H1 (cell line): ENCODE data around the gene SLC9A3. TPM values are rescaled to one million over a fixed set of nuclear protein-coding genes. Genes with fewer than 3 reads are reported as not detected.

Experiments used
- CTCF ChIA-PET: fragments of 300-600 bp; sonication (Branson Sonifier 250); formaldehyde crosslinking; loops from one replicate; lab custom pipeline; 2021; ENCODE audit not compliant: partially characterized antibody; lab: Charles Lee
- POLR2A ChIA-PET: fragments of 300-600 bp; sonication (Branson Sonifier 250); formaldehyde crosslinking; loops from one replicate; lab custom pipeline; 2021; ENCODE audit warnings: inconsistent platforms; ENCODE audit not compliant: partially characterized antibody; lab: Charles Lee
- DNase-seq, 2 experiments: peaks; one replicate each; pipeline versions ENCODE4 v3.0.0 to v3.0.0-alpha.2; 2010 to 2022; ENCODE audit warnings: low spot score in 2 of 2, low read depth in 1 of 2, mixed read lengths in 1 of 2
- FAIRE-seq: peaks from 2 replicates; lab custom pipeline; 2011; peaks lifted over from hg19 to GRCh38; lab: Jason Lieb, UNC
- H2AFZ ChIP-seq: 2 replicates; pipeline ENCODE4 v1.8.1; 2012; ENCODE audit warnings: low read length, inconsistent platforms
- H2AK5ac ChIP-seq: 2 replicates; pipeline ENCODE4 v1.6.1; 2013; ENCODE audit warnings: low read depth, low read length
- H2BK120ac ChIP-seq: replicated peaks from 2 replicates; pipeline ENCODE3; 2013; ENCODE audit warnings: low read depth, low read length, inconsistent platforms
- H2BK12ac ChIP-seq: 2 replicates; pipeline ENCODE4 v1.6.1; 2013; ENCODE audit warnings: low read depth, low read length
- H2BK15ac ChIP-seq: 2 replicates; pipeline ENCODE4 v1.6.1; 2013; ENCODE audit warnings: low read length
- H2BK20ac ChIP-seq: 2 replicates; pipeline ENCODE4 v1.6.1; 2013; ENCODE audit warnings: low read length
- H2BK5ac ChIP-seq: 2 replicates; pipeline ENCODE4 v1.6.1; 2013; ENCODE audit warnings: low read depth, low read length
- H3K14ac ChIP-seq: 2 replicates; pipeline ENCODE4 v1.6.1; 2013; ENCODE audit warnings: inconsistent platforms; ENCODE audit not compliant: insufficient read length
- H3K18ac ChIP-seq: 2 replicates; pipeline ENCODE4 v1.6.1; 2013; ENCODE audit warnings: low read length; ENCODE audit errors: extremely low read depth
- H3K23ac ChIP-seq: 2 replicates; pipeline ENCODE4 v1.6.1; 2013; ENCODE audit warnings: inconsistent platforms; ENCODE audit not compliant: insufficient read length
- H3K23me2 ChIP-seq: 2 replicates; pipeline ENCODE4 v1.6.1; 2013; ENCODE audit warnings: low read depth, low read length
- H3K27ac ChIP-seq: 2 replicates; pipeline ENCODE4 v1.6.1; 2011; ENCODE audit warnings: low read depth, low read length, inconsistent platforms
- H3K27me3 ChIP-seq, 4 experiments: replicated peaks in 1 of 4; 1 replicate in 1 of 4; 2 replicates in 3 of 4; pipeline versions ENCODE4 v1.6.1 to v1.8.1; 2011 to 2013; ENCODE audit warnings: low read length in 3 of 4, mild to moderate bottlenecking in 3 of 4, inconsistent platforms in 2 of 4, mixed read lengths in 2 of 4, moderate library complexity in 1 of 4; ENCODE audit not compliant: control insufficient read depth in 3 of 4, insufficient read depth in 3 of 4; ENCODE audit errors: extremely low read depth in 1 of 4
- H3K36me3 ChIP-seq, 4 experiments: 2 replicates each; pipeline versions ENCODE4 v1.6.1 to v1.8.1; 2011 to 2013; ENCODE audit warnings: mild to moderate bottlenecking in 4 of 4, low read length in 3 of 4, moderate library complexity in 2 of 4, control low read depth in 1 of 4, inconsistent platforms in 1 of 4; ENCODE audit not compliant: insufficient read depth in 4 of 4, control insufficient read depth in 2 of 4
- H3K4ac ChIP-seq: replicated peaks from 2 replicates; pipeline ENCODE3; 2013; ENCODE audit warnings: low read length, low read depth, mixed read lengths, inconsistent platforms; ENCODE audit not compliant: insufficient read length
- H3K4me1 ChIP-seq, 4 experiments: replicated peaks in 1 of 4; 1 replicate in 1 of 4; 2 replicates in 3 of 4; pipeline versions ENCODE4 v1.6.1 to v1.8.1; 2011 to 2013; ENCODE audit warnings: low read length in 3 of 4, inconsistent platforms in 2 of 4, mixed read lengths in 1 of 4; ENCODE audit not compliant: insufficient read depth in 4 of 4, control insufficient read depth in 3 of 4
- H3K4me2 ChIP-seq, 2 experiments: 2 replicates each; pipeline versions ENCODE4 v1.6.1 to v1.8.1; 2011 to 2013; ENCODE audit warnings: low read depth in 2 of 2, low read length in 2 of 2, control low read depth in 1 of 2, inconsistent platforms in 1 of 2, mild to moderate bottlenecking in 1 of 2; ENCODE audit not compliant: insufficient read depth in 1 of 2
- H3K4me3 ChIP-seq, 4 experiments: fragments of 200-600, 300-600 bp in 1 of 4; sonication (generic), shearing (Covaris generic), sonication (Bioruptor Twin) in 1 of 4; 2 replicates each; pipeline versions ENCODE4 v1.5.1 to v1.8.1; 2011 to 2016; ENCODE audit warnings: low read length in 4 of 4, low read depth in 3 of 4, control low read depth in 2 of 4, inconsistent platforms in 2 of 4, mild to moderate bottlenecking in 2 of 4, mixed read lengths in 1 of 4, moderate library complexity in 1 of 4; ENCODE audit not compliant: insufficient read depth in 2 of 4; ENCODE audit errors: extremely low read depth in 1 of 4
- H3K56ac ChIP-seq: replicated peaks from 2 replicates; pipeline ENCODE3; 2013; ENCODE audit warnings: low read depth, mild to moderate bottlenecking, mixed read lengths, low read length, inconsistent platforms; ENCODE audit not compliant: insufficient read length
- H3K79me1 ChIP-seq: 2 replicates; pipeline ENCODE4 v1.6.1; 2013; ENCODE audit warnings: low read depth, low read length, control low read depth
- H3K79me2 ChIP-seq, 2 experiments: 2 replicates each; pipeline versions ENCODE4 v1.6.1 to v1.8.1; 2012 to 2013; ENCODE audit warnings: low read length in 2 of 2, mild to moderate bottlenecking in 2 of 2, inconsistent platforms in 1 of 2; ENCODE audit not compliant: insufficient read depth in 2 of 2, control insufficient read depth in 1 of 2
- H3K9ac ChIP-seq, 4 experiments: replicated peaks in 1 of 4; 1 replicate in 1 of 4; 2 replicates in 3 of 4; pipeline versions ENCODE4 v1.6.1 to v1.8.1; 2011 to 2013; ENCODE audit warnings: low read depth in 3 of 4, low read length in 3 of 4, control low read depth in 2 of 4, mild to moderate bottlenecking in 2 of 4, moderate library complexity in 2 of 4, inconsistent platforms in 1 of 4; ENCODE audit errors: extremely low read depth in 1 of 4
- H3K9me3 ChIP-seq, 2 experiments: 2 replicates each; pipeline versions ENCODE4 v1.6.1 to v1.8.1; 2012 to 2013; ENCODE audit warnings: mild to moderate bottlenecking in 2 of 2, moderate library complexity in 2 of 2, control low read depth in 1 of 2, inconsistent platforms in 1 of 2, low read depth in 1 of 2, low read length in 1 of 2, mixed read lengths in 1 of 2; ENCODE audit not compliant: insufficient read depth in 2 of 2
- H4K20me1 ChIP-seq, 2 experiments: replicated peaks in 1 of 2; 2 replicates each; pipeline versions ENCODE3 to v1.8.1; 2011 to 2013; ENCODE audit warnings: inconsistent platforms in 2 of 2, low read length in 2 of 2, mild to moderate bottlenecking in 1 of 2; ENCODE audit not compliant: insufficient read depth in 2 of 2, control insufficient read depth in 1 of 2
- H4K5ac ChIP-seq: 2 replicates; pipeline ENCODE4 v1.6.1; 2013; ENCODE audit warnings: low read length, low read depth, mixed read lengths, inconsistent platforms; ENCODE audit not compliant: insufficient read length
- H4K8ac ChIP-seq: 2 replicates; pipeline ENCODE4 v1.8.0; 2013; ENCODE audit warnings: mild to moderate bottlenecking, moderate library complexity, low read length, inconsistent platforms; ENCODE audit not compliant: insufficient read depth; ENCODE audit errors: extremely low read depth
- H4K91ac ChIP-seq: replicated peaks from 2 replicates; pipeline ENCODE3; 2013; ENCODE audit warnings: low read length, mixed read lengths, inconsistent platforms; ENCODE audit not compliant: insufficient read length
- CTCF ChIP-seq, 3 experiments: IDR thresholded peaks; 1 replicate in 2 of 3; 2 replicates in 1 of 3; pipeline versions ENCODE4 v1.5.1 to v1.6.1; 2011; ENCODE audit warnings: low read length in 3 of 3, mild to moderate bottlenecking in 3 of 3, inconsistent platforms in 2 of 3, low read depth in 1 of 3, moderate library complexity in 1 of 3; ENCODE audit not compliant: insufficient read depth in 1 of 3; ENCODE audit errors: control extremely low read depth in 1 of 3
- JUN ChIP-seq: IDR thresholded peaks from 2 replicates; pipeline ENCODE4 v1.6.1; 2011; ENCODE audit warnings: low read depth, mild to moderate bottlenecking, improper control_type of control experiment, low read length
- POLR2AphosphoS5 ChIP-seq: IDR thresholded peaks from 2 replicates; pipeline ENCODE4 v1.6.1; 2011; ENCODE audit warnings: low read depth, low read length
- RAD21 ChIP-seq, 2 experiments: IDR thresholded peaks in 1 of 2; conservative IDR thresholded peaks in 1 of 2; 2 replicates each; pipeline ENCODE4 v1.6.1; 2011; ENCODE audit warnings: low read depth in 2 of 2, low read length in 2 of 2, improper control_type of control experiment in 1 of 2, inconsistent platforms in 1 of 2, mild to moderate bottlenecking in 1 of 2, moderate library complexity in 1 of 2
- SIX5 ChIP-seq: IDR thresholded peaks from 2 replicates; pipeline ENCODE4 v1.6.1; 2011; ENCODE audit warnings: mild to moderate bottlenecking, low read depth, low read length
- WGBS, 2 experiments: shearing (Covaris generic) in 1 of 2; methylation state at CpG; one replicate each; pipeline versions ENCODE4 v1.1.6 to v1.1.7; 2013 to 2015; ENCODE audit warnings: low lambda C conversion rate in 2 of 2, mixed read lengths in 2 of 2, inconsistent platforms in 1 of 2, low coverage in 1 of 2, missing lambda C conversion rate in 1 of 2; ENCODE audit not compliant: insufficient replicate concordance in 2 of 2, insufficient coverage in 1 of 2, insufficient read length in 1 of 2; ENCODE audit errors: extremely low coverage in 1 of 2, missing lambda C conversion rate in 1 of 2; 5-methylcytosine and 5-hydroxymethylcytosine counted together
- polyA plus RNA-seq, 7 experiments: library from polyadenylated mRNA; depleted of rRNA in 3 of 7; stranded (reverse) in 5 of 7; unstranded in 2 of 7; fragments of >200 nt in 5 of 7; fragments of 200-250 nt in 2 of 7; gene quantifications; 1 replicate in 5 of 7; 2 replicates in 1 of 7; 4 replicates in 1 of 7; pipeline versions ENCODE4 v1.2.1 to v1.2.3, GENCODE V29; 2011 to 2013; ENCODE audit warnings: missing spikeins in 2 of 7, mixed read lengths in 2 of 7
- total RNA-seq: library from RNA; stranded (reverse); fragmentation: NEBNext Ultra II Directional; extraction: Animal tissue kit (Norgen Biotek cat#: 25700); gene quantifications from 2 replicates; pipeline ENCODE4 v1.2.1, GENCODE V29; 2021

SLC9A3 gene
- total and polyA plus RNA-seq, 2 of the 8 experiments (the other 6 are each of a cell fraction or from before 2014, with no cell fraction given): 0.95 to 1.0 TPM

GRCh38 chr5:435961-436640 lies 88.1 kb downstream of the SLC9A3 start:
- Histone ChIP-seq H3K14ac (no peak overlapping the region), H3K4me1 (no peaks in the 10 kb centered on the region; a peak in 1 of 7 replicates), H3K4ac (no peak overlapping the region), H2AFZ (no peak overlapping the region), H2BK12ac (no peak overlapping the region), H3K9me3 (no peaks in the 10 kb centered on the region), H3K27ac (no peak overlapping the region), H3K4me2 (no peak overlapping the region), H3K79me1 (no peaks in the 10 kb centered on the region), H2BK5ac (no peak overlapping the region), H3K4me3 (no peak overlapping the region), H2BK15ac (no peak overlapping the region), H3K56ac (no peak overlapping the region), H2AK5ac (no peak overlapping the region), H4K20me1 (peaks cover 0 to 5% of the 10 kb centered on the region in 2 experiments), H2BK20ac (no peak overlapping the region), H3K79me2 (no peaks in the 10 kb centered on the region), H3K23ac (no peak overlapping the region), H4K5ac (no peak overlapping the region), H4K91ac (no peak overlapping the region), H3K27me3 (no peaks in the 10 kb centered on the region), H3K9ac (no peak overlapping the region), H3K36me3 (no peaks in the 10 kb centered on the region), H3K23me2 (no peaks in the 10 kb centered on the region), H4K8ac (no peak overlapping the region; the same call in 1 of the 2 replicates), H2BK120ac (no peak overlapping the region), H3K18ac (no peak overlapping the region)
- ChIA-PET POLR2A (interaction anchor here (1.0 kb wide), 1 partner anchor 11 kb away, joined by 4 read pairs; no protein-coding TSS in a partner anchor), CTCF (interaction anchor here (0.6 to 9.7 kb wide), 24 partner anchors 10 to 249 kb away, joined by 3 to 99 read pairs (median 4); partner anchors contain the start of gene AHRR)
- TF ChIP-seq SIX5 (no peak), POLR2AphosphoS5 (no peak), JUN (no peak), CTCF (IDR thresholded peaks at IDR 0.05; ENCODE audit: control extremely low read depth in 1 of 3, insufficient read depth in 1 of 3, low read depth in 1 of 3, low read length in 3 of 3) (peak in 2 of 3 experiments; percentile 69 to 70; a peak in 3 of 4 replicates), RAD21 (IDR thresholded peaks at IDR 0.05 in 1 of 2, conservative IDR thresholded peaks at IDR 0.05 in 1 of 2; ENCODE audit: low read depth in 2 of 2, low read length in 2 of 2) (peak; percentile 62 to 70)
- WGBS, 2 experiments: 86% methylated on average over 18 of the region's 18 CpGs; no CpG with 5 or more reads in 1 of the 2 experiments
- FAIRE-seq (no peak), DNase-seq (no peak)
